GM12878 (cell line): ENCODE results near the gene SBNO1. TPM values are rescaled to one million over a fixed set of nuclear protein-coding genes. Genes with fewer than 3 reads are reported as not detected.

Experiments
- ATAC-seq: fragments of 200-7000 bp; cut with Tn5 transposase; 3 replicates; pipeline ENCODE4 v1.9.1; 2020; ENCODE audit warnings: mild to moderate bottlenecking, moderate library complexity
- BruUV-seq: library from RNA; stranded (reverse); fragments of 400-500 nt; replicated peaks from 2 replicates; lab custom pipeline; 2021; lab: Mats Ljungman, UMichigan
- CTCF ChIA-PET: fragments of 300-600 bp; sonication (Branson Sonifier 250); formaldehyde crosslinking; extraction: SDS; loops from one replicate; lab custom pipeline; 2021; ENCODE audit warnings: inconsistent platforms; lab: Yijun Ruan, JAX
- POLR2A ChIA-PET: fragments of 350-600 bp; formaldehyde crosslinking; extraction: SDS; loops from one replicate; lab custom pipeline; 2021; ENCODE audit warnings: inconsistent platforms; lab: Charles Lee
- RAD21 ChIA-PET: fragments of 300-600 bp; sonication (Branson Sonifier 250); formaldehyde crosslinking; loops from one replicate; lab custom pipeline; 2023; ENCODE audit warnings: antibody characterized with exemption; ENCODE audit not compliant: unreplicated experiment; lab: Charles Lee
- SMC1A ChIA-PET: fragments of 300-600 bp; sonication (Branson Sonifier 250); formaldehyde crosslinking; loops from one replicate; lab custom pipeline; 2023; ENCODE audit not compliant: unreplicated experiment, uncharacterized antibody; lab: Charles Lee
- DNase-seq: peaks from one replicate; pipeline ENCODE4 v3.0.0-alpha.2; 2011; ENCODE audit warnings: low read depth, low spot score
- FAIRE-seq: peaks from 3 replicates; lab custom pipeline; 2011; peaks lifted over from hg19 to GRCh38; lab: Jason Lieb, UNC
- H2AFZ ChIP-seq: 2 replicates; pipeline ENCODE4 v1.6.0; 2011; ENCODE audit warnings: low read depth, low read length, control low read depth; ENCODE audit not compliant: control insufficient read depth
- H3K27ac ChIP-seq: 2 replicates; pipeline ENCODE4 v1.5.1; 2011; ENCODE audit warnings: control low read depth; ENCODE audit not compliant: control insufficient read depth, insufficient read depth
- H3K27me3 ChIP-seq, 2 experiments: replicated peaks in 1 of 2; 2 replicates each; pipeline versions ENCODE4 v1.6.0 to v1.6.1; 2011; ENCODE audit warnings: low read length in 1 of 2; ENCODE audit not compliant: control insufficient read depth in 2 of 2, insufficient read depth in 2 of 2
- H3K36me3 ChIP-seq, 2 experiments: 2 replicates each; pipeline ENCODE4 v1.5.1; 2011; ENCODE audit warnings: low read length in 1 of 2; ENCODE audit not compliant: control insufficient read depth in 2 of 2, insufficient read depth in 2 of 2
- H3K4me1 ChIP-seq: 2 replicates; pipeline ENCODE4 v1.6.1; 2011; ENCODE audit warnings: mild to moderate bottlenecking, low read length, moderate library complexity, mixed read lengths; ENCODE audit not compliant: control insufficient read depth, insufficient read depth
- H3K4me2 ChIP-seq: 2 replicates; pipeline ENCODE4 v1.6.0; 2011; ENCODE audit warnings: control low read depth; ENCODE audit not compliant: control insufficient read depth, insufficient read depth
- H3K4me3 ChIP-seq: fragments of 200-600 bp; sonication (generic); 2 replicates; pipeline ENCODE4 v1.5.1; 2016
- H3K79me2 ChIP-seq: 2 replicates; pipeline ENCODE4 v1.6.0; 2011; ENCODE audit warnings: low read length; ENCODE audit not compliant: control insufficient read depth, insufficient read depth
- H3K9ac ChIP-seq: 2 replicates; pipeline ENCODE4 v1.8.0; 2011; ENCODE audit warnings: low read length, control low read depth, mixed read lengths; ENCODE audit not compliant: control insufficient read depth, insufficient read depth
- H3K9me3 ChIP-seq: replicated peaks from 3 replicates; pipeline ENCODE4 v1.5.1; 2011; ENCODE audit warnings: mild to moderate bottlenecking, low read length; ENCODE audit not compliant: control insufficient read depth, insufficient read depth
- H4K20me1 ChIP-seq: 2 replicates; pipeline ENCODE4 v1.6.0; 2011; ENCODE audit not compliant: control insufficient read depth, insufficient read depth
- CBFB ChIP-seq: IDR thresholded peaks from 2 replicates; pipeline ENCODE4 v1.6.1; 2016; ENCODE audit warnings: antibody characterized with exemption, low read depth
- E2F4 ChIP-seq: IDR thresholded peaks from 2 replicates; pipeline ENCODE4 v1.6.1; 2012; ENCODE audit warnings: low read depth, low read length, improper control_type of control experiment
- EED ChIP-seq: sonication (generic); IDR thresholded peaks from 2 replicates; pipeline ENCODE4 v1.6.1; 2016; ENCODE audit warnings: antibody characterized with exemption, low read depth
- GABPA ChIP-seq: IDR thresholded peaks from 2 replicates; pipeline ENCODE4 v1.6.1; 2014; ENCODE audit warnings: antibody characterized with exemption, low read depth, mild to moderate bottlenecking, inconsistent platforms
- MYC ChIP-seq: IDR thresholded peaks from 2 replicates; pipeline ENCODE4 v1.6.1; 2011; ENCODE audit warnings: mild to moderate bottlenecking, low read length, moderate library complexity, inconsistent platforms; ENCODE audit not compliant: insufficient read depth, insufficient replicate concordance, insufficient read length, severe bottlenecking
- NFIC ChIP-seq: IDR thresholded peaks from 2 replicates; pipeline ENCODE4 v1.6.1; 2012; ENCODE audit warnings: low read depth, mild to moderate bottlenecking, inconsistent platforms, low read length, moderate library complexity
- NFYB ChIP-seq: IDR thresholded peaks from 2 replicates; pipeline ENCODE4 v1.6.1; 2011; ENCODE audit warnings: low read depth, mild to moderate bottlenecking, low read length, improper control_type of control experiment, moderate library complexity; ENCODE audit not compliant: insufficient read depth
- NKRF ChIP-seq: fragments of 450-650 bp; conservative IDR thresholded peaks from 2 replicates; pipeline ENCODE4 v1.6.1; 2017; ENCODE audit warnings: mild to moderate bottlenecking, moderate library complexity
- NR2F1 ChIP-seq: fragments of 450-650 bp; conservative IDR thresholded peaks from 2 replicates; pipeline ENCODE4 v1.6.1; 2017; ENCODE audit warnings: mild to moderate bottlenecking
- RAD51 ChIP-seq: fragments of 450-650 bp; IDR thresholded peaks from 2 replicates; pipeline ENCODE4 v1.6.1; 2016; ENCODE audit warnings: moderate library complexity, mild to moderate bottlenecking, inconsistent platforms
- RB1 ChIP-seq: fragments of 450-650 bp; formaldehyde crosslinking; IDR thresholded peaks from 2 replicates; pipeline ENCODE4 v1.6.1; 2017; ENCODE audit warnings: mild to moderate bottlenecking, borderline replicate concordance
- RELA ChIP-seq: fragments of 450-650 bp; IDR thresholded peaks from 2 replicates; pipeline ENCODE4 v1.8.0; 2014; ENCODE audit warnings: borderline replicate concordance; ENCODE audit not compliant: partially characterized antibody
- SIN3A ChIP-seq: IDR thresholded peaks from 2 replicates; pipeline ENCODE4 v1.6.1; 2012; ENCODE audit warnings: low read depth, low read length, improper control_type of control experiment
- SMAD1 ChIP-seq: fragments of 450-650 bp; IDR thresholded peaks from 2 replicates; pipeline ENCODE4 v1.6.1; 2018; ENCODE audit warnings: mild to moderate bottlenecking, low read depth; ENCODE audit not compliant: partially characterized antibody
- SMC3 ChIP-seq: IDR thresholded peaks from 2 replicates; pipeline ENCODE4 v1.6.1; 2011; ENCODE audit warnings: low read length, improper control_type of control experiment, borderline replicate concordance
- SUZ12 ChIP-seq: fragments of 200-600 bp; sonication (generic); IDR thresholded peaks from one replicate; pipeline ENCODE4 v1.6.1; 2018; ENCODE audit warnings: antibody characterized with exemption, mild to moderate bottlenecking; ENCODE audit not compliant: unreplicated experiment
- YY1 ChIP-seq: IDR thresholded peaks from 2 replicates; pipeline ENCODE4 v1.6.1; 2011; ENCODE audit warnings: low read depth, mild to moderate bottlenecking, low read length
- ZBTB33 ChIP-seq: fragments of 450-650 bp; IDR thresholded peaks from 2 replicates; pipeline ENCODE4 v1.6.1; 2017; ENCODE audit warnings: mild to moderate bottlenecking
- WGBS: methylation state at CpG from one replicate; pipeline ENCODE4 v1.1.6; 2016; ENCODE audit warnings: low lambda C conversion rate; ENCODE audit not compliant: insufficient replicate concordance, insufficient coverage; ENCODE audit errors: missing lambda C conversion rate; 5-methylcytosine and 5-hydroxymethylcytosine counted together
- in situ Hi-C: fragments of 300-500 bp; cut with MboI; formaldehyde crosslinking; loops from 9 replicates; pipeline ENCODE4 v1.14.3; 2018; ENCODE audit warnings: mixed read lengths
- intact Hi-C: fragments of 100-400 bp; cut with micrococcal nuclease; formaldehyde crosslinking; loops from one replicate; pipeline ENCODE4 v1.14.2; 2022; ENCODE audit not compliant: unreplicated experiment
- polyA plus RNA-seq, 11 experiments: library from polyadenylated mRNA; depleted of rRNA in 4 of 11; unstranded in 6 of 11; stranded (reverse) in 5 of 11; fragments of >200 nt; fragmentation: Nextera tagmentation in 4 of 11; fragmentation: Illumina TruSeq in 1 of 11; extraction: Ambion mirVana in 4 of 11; extraction: Trizol in 1 of 11; gene quantifications; 1 replicate in 1 of 11; 2 replicates in 10 of 11; pipeline versions ENCODE4 v1.2.1 to v1.2.3, GENCODE V29; 2011 to 2016; ENCODE audit warnings: inconsistent platforms in 2 of 11, missing spikeins in 2 of 11, low read depth in 1 of 11
- total RNA-seq, 4 experiments: library from RNA; depleted of rRNA in 3 of 4; stranded (reverse); fragments of >200 nt in 3 of 4; fragmentation: Illumina TruSeq in 1 of 4; extraction: Trizol in 1 of 4; gene quantifications; 2 replicates each; pipeline versions ENCODE4 v1.2.1 to v1.2.3, GENCODE V29; 2013 to 2021

The SBNO1 gene
- total and polyA plus RNA-seq, 10 of the 15 experiments (the other 5 are each of a cell fraction or from before 2014, with no cell fraction given), result 7.5 to 39.7 (median 20.9) TPM

GRCh38 chr12:123267335-123267920 is 97.2 kb downstream of the SBNO1 start (continued):
- TF ChIP-seq MYC (no peak), NFIC (no peak), SMAD1 (no peak), NFYB (no peak), SIN3A (no peak)

- H3K4me2 ChIP-seq, result no peak overlapping the region
- 94% methylated on average over 19 of the region's 19 CpGs for WGBS
- no TSS peak for BruUV-seq
- CTCF ChIA-PET, result interaction anchor here (2.1 kb wide), 1 partner anchor 315 kb away, joined by 8 read pairs; no protein-coding TSS in a partner anchor
- H3K4me1 ChIP-seq, result peaks cover 17% of the 10 kb centered on the region
- POLR2A ChIA-PET, result interaction anchor here (1.3 kb wide), 1 partner anchor 35 kb away, joined by 3 read pairs; no protein-coding TSS in a partner anchor
- no peak overlapping the region for H2AFZ ChIP-seq
- peaks cover 27% of the 10 kb centered on the region for H3K79me2 ChIP-seq
- SMC1A ChIA-PET, result interaction anchor here (1.1 kb wide), 1 partner anchor 335 kb away, joined by 3 read pairs; the partner anchor contains the start of gene DDX55
- no peak for FAIRE-seq
- no peak overlapping the region for H3K4me3 ChIP-seq
- RAD21 ChIA-PET, result no interaction called here
- no peak for DNase-seq
- no peak for ATAC-seq
- no peaks in the 10 kb centered on the region; a peak in 2 of 4 replicates for H3K36me3 ChIP-seq
- no peaks in the 10 kb centered on the region for H3K27me3 ChIP-seq
- H3K9ac ChIP-seq, result no peak overlapping the region
- H3K9me3 ChIP-seq, result no peaks in the 10 kb centered on the region
- no peaks in the 10 kb centered on the region for H4K20me1 ChIP-seq
- in situ Hi-C loops (loop anchor here (5.0 kb wide), 1 partner anchor 316 kb away; the partner anchor contains the start of gene TMED2), intact Hi-C loops (no loop called here)
- no peak overlapping the region for H3K27ac ChIP-seq
- TF ChIP-seq RELA (no peak), NKRF (no peak), RAD51 (no peak), SMC3 (no peak), RB1 (no peak), CBFB (no peak), ZBTB33 (no peak), YY1 (no peak), EED (no peak), E2F4 (no peak), SUZ12 (no peak), GABPA (no peak), NR2F1 (no peak)
Measured at GRCh38 chr12:123266679-123267277, 97.9 kb downstream of the SBNO1 start.
